Keratinocyte (primary cell): ENCODE measurements around the gene ERC2. TPM values are rescaled to one million over a fixed set of nuclear protein-coding genes. Genes with fewer than 3 reads are reported as not detected.

Source experiments
- DNase-seq: peaks from one replicate; pipeline ENCODE4 v3.0.0-alpha.2; 2011; ENCODE audit warnings: low read depth, missing footprints, low spot score
- FAIRE-seq: peaks from 2 replicates; lab custom pipeline; 2011; peaks lifted over from hg19 to GRCh38; lab: Jason Lieb, UNC
- H2AFZ ChIP-seq: 2 replicates; pipeline ENCODE4 v1.6.0; 2012; ENCODE audit warnings: low read length, control low read depth, inconsistent platforms; ENCODE audit not compliant: control insufficient read depth
- H3K27ac ChIP-seq: 2 replicates; pipeline ENCODE4 v1.5.1; 2011; ENCODE audit warnings: low read length; ENCODE audit not compliant: control insufficient read depth, insufficient read depth
- H3K27me3 ChIP-seq: 3 replicates; pipeline ENCODE4 v1.6.0; 2011; ENCODE audit warnings: low read length; ENCODE audit not compliant: control insufficient read depth, insufficient read depth; ENCODE audit errors: extremely low read depth
- H3K36me3 ChIP-seq, 2 experiments: 2 replicates in 1 of 2; 3 replicates in 1 of 2; pipeline ENCODE4 v1.5.1; 2011; ENCODE audit warnings: low read length in 2 of 2, mild to moderate bottlenecking in 1 of 2; ENCODE audit not compliant: control insufficient read depth in 2 of 2, insufficient read depth in 2 of 2; ENCODE audit errors: extremely low read depth in 1 of 2
- H3K4me1 ChIP-seq: 3 replicates; pipeline ENCODE4 v1.5.1; 2011; ENCODE audit warnings: low read length; ENCODE audit not compliant: control insufficient read depth, insufficient read depth; ENCODE audit errors: extremely low read depth
- H3K4me2 ChIP-seq: 3 replicates; pipeline ENCODE4 v1.6.0; 2011; ENCODE audit warnings: low read depth, low read length; ENCODE audit not compliant: control insufficient read depth, insufficient read depth; ENCODE audit errors: extremely low read depth
- H3K4me3 ChIP-seq, 3 experiments: fragments of 200-600 bp in 1 of 3; sonication (generic) in 1 of 3; 2 replicates in 2 of 3; 3 replicates in 1 of 3; pipeline ENCODE4 v1.5.1; 2011 to 2016; ENCODE audit warnings: low read length in 3 of 3, mild to moderate bottlenecking in 3 of 3, control low read depth in 2 of 3, inconsistent platforms in 1 of 3, low read depth in 1 of 3, mixed read lengths in 1 of 3, mixed run types in 1 of 3, moderate library complexity in 1 of 3; ENCODE audit not compliant: control insufficient read depth in 2 of 3, insufficient read depth in 2 of 3; ENCODE audit errors: extremely low read depth in 1 of 3
- H3K79me2 ChIP-seq: 2 replicates; pipeline ENCODE4 v1.6.0; 2012; ENCODE audit warnings: low read length; ENCODE audit not compliant: control insufficient read depth, insufficient read depth
- H3K9ac ChIP-seq: 3 replicates; pipeline ENCODE4 v1.6.0; 2011; ENCODE audit warnings: low read length; ENCODE audit not compliant: control insufficient read depth, insufficient read depth; ENCODE audit errors: extremely low read depth
- H3K9me1 ChIP-seq: 3 replicates; pipeline ENCODE4 v1.6.0; 2011; ENCODE audit warnings: low read length; ENCODE audit not compliant: control insufficient read depth, insufficient read depth; ENCODE audit errors: extremely low read depth
- H3K9me3 ChIP-seq: 2 replicates; pipeline ENCODE4 v1.5.1; 2012; ENCODE audit warnings: low read depth, low read length; ENCODE audit not compliant: control insufficient read depth
- H4K20me1 ChIP-seq: 3 replicates; pipeline ENCODE4 v1.6.0; 2011; ENCODE audit warnings: low read length; ENCODE audit not compliant: control insufficient read depth, insufficient read depth; ENCODE audit errors: extremely low read depth
- CTCF ChIP-seq, 3 experiments: IDR thresholded peaks in 1 of 3; conservative IDR thresholded peaks in 1 of 3; optimal IDR thresholded peaks in 1 of 3; 2 replicates in 2 of 3; 3 replicates in 1 of 3; pipeline versions ENCODE3 to v1.5.1; 2011; ENCODE audit warnings: low read length in 3 of 3, mild to moderate bottlenecking in 3 of 3, moderate library complexity in 2 of 3, control low read depth in 1 of 3, inconsistent platforms in 1 of 3; ENCODE audit not compliant: insufficient read depth in 2 of 3; ENCODE audit errors: extremely low read depth in 1 of 3
- EZH2 ChIP-seq: IDR thresholded peaks from one replicate; pipeline ENCODE4 v1.6.1; 2012; ENCODE audit warnings: inconsistent platforms, mild to moderate bottlenecking, low read length, moderate library complexity
- dilution Hi-C: fragments of 300-500 bp; cut with MboI; formaldehyde crosslinking; loops from one replicate; pipeline ENCODE4 v1.7.0; 2020; ENCODE audit warnings: low sequenced_read_pairs; ENCODE audit not compliant: extremely low pct_ligation_motif_present
- polyA plus RNA-seq, 5 experiments: library from polyadenylated mRNA; depleted of rRNA in 3 of 5; stranded (reverse) in 3 of 5; stranded (forward) in 1 of 5; unstranded in 1 of 5; fragments of >200 nt; gene quantifications; 1 replicate in 1 of 5; 2 replicates in 3 of 5; 3 replicates in 1 of 5; pipeline versions ENCODE4 v1.2.1 to v1.2.3, GENCODE V29; 2011 to 2012; ENCODE audit warnings: missing spikeins in 2 of 5, low read depth in 1 of 5, low replicate concordance in 1 of 5

Gene ERC2
- polyA plus RNA-seq, 1 donor (not counting 4 experiments of a cell fraction or from before 2014, with no cell fraction given), result 0.08 TPM

DNA sequence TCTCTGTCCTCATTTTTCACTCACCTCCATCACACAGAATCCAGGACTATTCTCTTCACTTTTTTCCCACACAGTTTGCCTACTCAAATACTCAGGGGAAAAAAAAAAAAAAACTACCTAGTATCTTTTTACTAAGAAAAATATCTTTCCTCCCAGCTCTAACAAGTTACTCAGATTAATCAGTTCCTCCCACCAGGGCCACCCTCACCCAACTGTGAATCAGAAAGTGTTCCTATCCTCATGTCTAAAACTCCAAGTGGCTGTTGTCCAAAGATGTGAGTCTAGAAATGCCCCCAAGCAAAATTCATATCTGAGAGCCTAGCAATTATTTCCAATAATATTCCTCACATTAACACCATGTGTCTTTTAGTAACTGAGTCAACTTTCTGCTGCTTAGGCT is 268.0 kb downstream of the ERC2 start:
- FAIRE-seq (no peak), DNase-seq (no peak)
- no peaks in the 10 kb centered on the region for H3K36me3 ChIP-seq
- H3K79me2 ChIP-seq, result no peaks in the 10 kb centered on the region
- H3K4me3 ChIP-seq, result no peak overlapping the region
- dilution Hi-C loops, result no loop called here
- H3K4me2 ChIP-seq, result no peak overlapping the region
- no peaks in the 10 kb centered on the region for H3K27me3 ChIP-seq
- H2AFZ ChIP-seq, result no peak overlapping the region
- no peak overlapping the region for H3K9ac ChIP-seq
- H3K9me1 ChIP-seq, result no peaks in the 10 kb centered on the region
- H4K20me1 ChIP-seq, result no peaks in the 10 kb centered on the region
- H3K4me1 ChIP-seq, result no peaks in the 10 kb centered on the region
- H3K9me3 ChIP-seq, result no peaks in the 10 kb centered on the region
- H3K27ac ChIP-seq, result no peak overlapping the region
- no peak for TF ChIP-seq EZH2

DNA sequence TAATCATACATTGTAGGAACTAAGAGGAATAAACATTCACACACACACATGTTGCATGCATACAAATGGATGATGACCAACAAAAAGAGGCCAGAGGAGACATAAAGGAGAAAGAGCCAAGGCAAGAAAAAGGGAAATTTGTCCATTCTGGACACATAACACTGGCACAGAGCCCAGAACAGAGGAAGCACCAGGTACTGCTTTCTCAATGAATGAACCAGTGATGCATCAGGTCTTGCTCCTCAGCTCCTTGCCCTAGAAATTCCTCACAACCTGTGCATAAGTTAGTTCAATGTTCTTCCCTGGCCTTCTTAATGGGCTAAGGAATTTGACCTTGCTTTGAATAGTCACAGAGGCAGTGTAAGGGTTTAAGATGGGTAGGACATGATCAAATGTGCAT is 270.3 kb downstream of the ERC2 start:
- no peaks in the 10 kb centered on the region for H3K9me3 ChIP-seq
- no peak for TF ChIP-seq EZH2
- TF ChIP-seq CTCF (optimal IDR thresholded peaks at IDR 0.05 in 1 of 3, IDR thresholded peaks at IDR 0.05 in 1 of 3, conservative IDR thresholded peaks at IDR 0.05 in 1 of 3; ENCODE audit: extremely low read depth in 1 of 3, insufficient read depth in 2 of 3, low read length in 3 of 3), result no peak
- H3K9me1 ChIP-seq, result no peaks in the 10 kb centered on the region
- no peaks in the 10 kb centered on the region for H3K36me3 ChIP-seq
- H2AFZ ChIP-seq, result no peak overlapping the region
- H4K20me1 ChIP-seq, result no peaks in the 10 kb centered on the region
- dilution Hi-C loops, result no loop called here
- no peak overlapping the region for H3K27ac ChIP-seq
- DNase-seq (no peak), FAIRE-seq (no peak)
- H3K27me3 ChIP-seq, result no peaks in the 10 kb centered on the region
- no peak overlapping the region for H3K4me3 ChIP-seq
- no peaks in the 10 kb centered on the region for H3K4me1 ChIP-seq
- H3K79me2 ChIP-seq, result no peaks in the 10 kb centered on the region
- H3K4me2 ChIP-seq, result no peak overlapping the region
- H3K9ac ChIP-seq, result no peak overlapping the region

- Histone ChIP-seq H3K9ac (no peak overlapping the region), H3K79me2 (no peaks in the 10 kb centered on the region), H3K27me3 (no peaks in the 10 kb centered on the region), H4K20me1 (no peaks in the 10 kb centered on the region), H3K4me3 (no peak overlapping the region), H3K9me3 (no peaks in the 10 kb centered on the region), H3K36me3 (no peaks in the 10 kb centered on the region), H3K27ac (no peak overlapping the region), H2AFZ (no peak overlapping the region), H3K4me2 (no peak overlapping the region), H3K9me1 (no peaks in the 10 kb centered on the region), H3K4me1 (no peaks in the 10 kb centered on the region)
- FAIRE-seq (no peak), DNase-seq (no peak)
- TF ChIP-seq EZH2, result no peak
- TF ChIP-seq CTCF (optimal IDR thresholded peaks at IDR 0.05 in 1 of 3, IDR thresholded peaks at IDR 0.05 in 1 of 3, conservative IDR thresholded peaks at IDR 0.05 in 1 of 3; ENCODE audit: extremely low read depth in 1 of 3, insufficient read depth in 2 of 3, low read length in 3 of 3), result no peak
- dilution Hi-C loops, result no loop called here
Observed at GRCh38 chr3:56197259-56197965, 270.9 kb downstream of the ERC2 start.
